NT2/D1 (cell line): Measurements from ENCODE around the gene SESTD1.
"Not testable (repeated sequence)": the region's sequence is repeated elsewhere in the genome, so short reads cannot be mapped to it uniquely, and the experiment has no call there.

Source experiments
- DNase-seq: peaks from one replicate; pipeline ENCODE4 v3.0.0-alpha.2; 2011; ENCODE audit warnings: low read depth, low spot score
- H3K27me3 ChIP-seq: 2 replicates; pipeline ENCODE4 v1.6.0; 2011; ENCODE audit warnings: mild to moderate bottlenecking; ENCODE audit not compliant: insufficient read length, insufficient read depth
- H3K36me3 ChIP-seq: 2 replicates; pipeline ENCODE4 v1.6.1; 2011; ENCODE audit warnings: mild to moderate bottlenecking, low read length, mixed read lengths; ENCODE audit not compliant: insufficient read depth, insufficient read length
- H3K4me1 ChIP-seq: 2 replicates; pipeline ENCODE4 v1.5.1; 2011; ENCODE audit not compliant: insufficient read depth, insufficient read length
- H3K4me3 ChIP-seq: 2 replicates; pipeline ENCODE4 v1.5.1; 2011; ENCODE audit warnings: low read depth; ENCODE audit not compliant: insufficient read length
- H3K9ac ChIP-seq: 2 replicates; pipeline ENCODE4 v1.6.0; 2011; ENCODE audit warnings: low read depth; ENCODE audit not compliant: insufficient read length
- H3K9me3 ChIP-seq: 2 replicates; pipeline ENCODE4 v1.5.1; 2011; ENCODE audit warnings: mild to moderate bottlenecking, low read length; ENCODE audit not compliant: insufficient read depth
- SUZ12 ChIP-seq: IDR thresholded peaks from 2 replicates; pipeline ENCODE4 v1.6.1; 2011; ENCODE audit not compliant: insufficient read length, insufficient read depth; ENCODE audit errors: extremely low read depth
- YY1 ChIP-seq: IDR thresholded peaks from 2 replicates; pipeline ENCODE4 v1.6.1; 2011; ENCODE audit not compliant: insufficient read length, insufficient read depth
- ZNF274 ChIP-seq: IDR thresholded peaks from 2 replicates; pipeline ENCODE4 v1.6.1; 2011; ENCODE audit warnings: mild to moderate bottlenecking, low read depth, low read length

SESTD1 gene

GRCh38 chr2:179248024-179248348 is 16.6 kb downstream of the SESTD1 start:
- H3K36me3 ChIP-seq = no peaks in the 10 kb centered on the region
- H3K4me3 ChIP-seq = no peak overlapping the region
- TF ChIP-seq SUZ12 (no peak), YY1 (no peak), ZNF274 (no peak)
- no peak for DNase-seq
- no peaks in the 10 kb centered on the region for H3K27me3 ChIP-seq
- no peaks in the 10 kb centered on the region for H3K4me1 ChIP-seq
- no peaks in the 10 kb centered on the region; the same call in 1 of the 2 replicates for H3K9me3 ChIP-seq
- no peak overlapping the region for H3K9ac ChIP-seq

GRCh38 chr2:179247318-179248023 is 17.2 kb downstream of the SESTD1 start:
- H3K4me1 ChIP-seq = no peaks in the 10 kb centered on the region
- H3K9me3 ChIP-seq = no peaks in the 10 kb centered on the region; the same call in 1 of the 2 replicates
- H3K27me3 ChIP-seq = no peaks in the 10 kb centered on the region
- no peak overlapping the region for H3K4me3 ChIP-seq
- no peak for DNase-seq
- no peak overlapping the region for H3K9ac ChIP-seq
- TF ChIP-seq SUZ12 (no peak), YY1 (no peak), ZNF274 (no peak)
- H3K36me3 ChIP-seq = no peaks in the 10 kb centered on the region

- H3K4me3 ChIP-seq, H3K4me1 ChIP-seq, H3K36me3 ChIP-seq, DNase-seq, H3K9me3 ChIP-seq, H3K27me3 ChIP-seq, H3K9ac ChIP-seq: not testable (repeated sequence)
These were observed 18.8 kb downstream of the SESTD1 start for GRCh38 chr2:179245843-179246242.

GRCh38 chr2:179243046-179243445 is 21.6 kb downstream of the SESTD1 start:
- TF ChIP-seq ZNF274 = no peak
- no peak for TF ChIP-seq SUZ12
- TF ChIP-seq YY1 = no peak
- no peak for DNase-seq
- no peaks in the 10 kb centered on the region for H3K9me3 ChIP-seq
- peaks cover 2% of the 10 kb centered on the region for H3K4me1 ChIP-seq
- H3K9ac ChIP-seq = no peak overlapping the region
- H3K27me3 ChIP-seq = no peaks in the 10 kb centered on the region
- H3K36me3 ChIP-seq = no peaks in the 10 kb centered on the region
- H3K4me3 ChIP-seq = no peak overlapping the region

- peaks cover 2% of the 10 kb centered on the region for H3K4me1 ChIP-seq
- H3K9ac ChIP-seq = no peak overlapping the region
- H3K4me3 ChIP-seq = no peak overlapping the region
- H3K9me3 ChIP-seq = no peaks in the 10 kb centered on the region
- no peaks in the 10 kb centered on the region for H3K27me3 ChIP-seq
- H3K36me3 ChIP-seq = no peaks in the 10 kb centered on the region
- TF ChIP-seq SUZ12 (no peak), ZNF274 (no peak), YY1 (no peak)
- DNase-seq = no peak
These were observed 23.9 kb downstream of the SESTD1 start for GRCh38 chr2:179240481-179241451.

- no peak overlapping the region for H3K9ac ChIP-seq
- no peaks in the 10 kb centered on the region for H3K36me3 ChIP-seq
- H3K4me1 ChIP-seq = peaks cover 4% of the 10 kb centered on the region
- no peaks in the 10 kb centered on the region for H3K9me3 ChIP-seq
- no peak overlapping the region for H3K4me3 ChIP-seq
- no peaks in the 10 kb centered on the region for H3K27me3 ChIP-seq
- DNase-seq = no peak
- no peak for TF ChIP-seq ZNF274
These were observed 24.8 kb downstream of the SESTD1 start for GRCh38 chr2:179239838-179240237.

- Histone ChIP-seq H3K4me1 (peaks cover 4% of the 10 kb centered on the region), H3K9ac (no peak overlapping the region), H3K27me3 (no peaks in the 10 kb centered on the region), H3K36me3 (no peaks in the 10 kb centered on the region), H3K4me3 (no peak overlapping the region), H3K9me3 (no peaks in the 10 kb centered on the region)
- DNase-seq = no peak
- TF ChIP-seq ZNF274 (no peak), YY1 (no peak), SUZ12 (no peak)
These were observed 25.4 kb downstream of the SESTD1 start for GRCh38 chr2:179239195-179239594.
